Adrenal gland (tissue), 12 donors: Measurements from ENCODE around the gene SPG7. TPM values are rescaled to one million over a fixed set of nuclear protein-coding genes. Genes with fewer than 3 reads are reported as not detected.

Experiments
- DNase-seq, 7 donors: peaks; one replicate each; pipeline ENCODE4 v3.0.0-alpha.2; 2019 to 2020
- H3K27ac ChIP-seq, 5 donors: fragments of 200-600 bp; sonication (generic) in 4 of 5; 1 replicate in 3 of 5; 2 replicates in 2 of 5; pipeline versions ENCODE4 v1.5.1 to v1.8.0; 2016 to 2020; ENCODE audit warnings: mild to moderate bottlenecking in 1 of 5
- H3K27me3 ChIP-seq: fragments of 200-600 bp; 2 replicates; pipeline ENCODE4 v1.8.0; 2021
- H3K36me3 ChIP-seq, 2 donors: fragments of 200-600 bp; replicated peaks in 1 of 2; 1 replicate in 1 of 2; 2 replicates in 1 of 2; pipeline versions ENCODE4 v1.5.1 to v1.8.0; 2018 to 2022
- H3K4me1 ChIP-seq, 2 donors: fragments of 200-600 bp; replicated peaks in 1 of 2; 1 replicate in 1 of 2; 2 replicates in 1 of 2; pipeline versions ENCODE4 v1.5.1 to v1.8.0; 2018 to 2021
- H3K4me3 ChIP-seq, 4 donors: fragments of 200-600 bp; sonication (generic) in 3 of 4; one replicate each; pipeline ENCODE4 v1.5.1; 2016 to 2018
- H3K9me3 ChIP-seq, 3 donors: fragments of 200-600 bp; sonication (generic) in 1 of 3; replicated peaks in 1 of 3; 1 replicate in 2 of 3; 2 replicates in 1 of 3; pipeline versions ENCODE4 v1.5.1 to v1.8.0; 2016 to 2021
- POLR2A ChIP-seq, 2 donors: fragments of 450-650 bp; IDR thresholded peaks; one replicate each; pipeline ENCODE4 v1.6.1; 2017; ENCODE audit warnings: antibody characterized with exemption in 2 of 2, mild to moderate bottlenecking in 2 of 2, moderate library complexity in 1 of 2
- whole genome bisulfite sequencing, 4 donors: extraction: QIAGEN DNeasy Blood & Tissue Kit in 2 of 4; methylation state at CpG; one replicate each; pipeline versions ENCODE4 v1.1.5 to v1.1.7; 2013 to 2017; 5-methylcytosine and 5-hydroxymethylcytosine counted together
- intact Hi-C, 2 donors: fragments of 100-400 bp; cut with DNase I; formaldehyde crosslinking; loops; one replicate each; pipeline versions ENCODE4 v1.14.1 to v1.15.0; 2022 to 2023
- polyA plus RNA-seq, 3 donors: library from polyadenylated mRNA; stranded (reverse); fragments of 200-250 nt in 2 of 3; fragments of 350-450 nt in 1 of 3; fragmentation: Illumina TruSeq in 1 of 3; extraction: RNeasy Lipid Tissue Mini Kit (QIAGEN cat#74804) in 1 of 3; gene quantifications; one replicate each; pipeline ENCODE4 v1.2.3, GENCODE V29; 2013 to 2014
- total RNA-seq, 9 donors: library from RNA; depleted of rRNA in 4 of 9; stranded (reverse); fragments of >200 nt in 4 of 9; fragments of 120-200 nt in 1 of 9; fragmentation: NEBNext Ultra II Directional in 1 of 9; extraction: Animal tissue kit (Norgen Biotek cat#: 25700) in 1 of 9; gene quantifications; one replicate each; pipeline versions ENCODE4 v1.1.0 to v1.2.4, GENCODE V29; 2013 to 2023
- TF ChIP-seq, protein P1 (sequence below), 6 experiments: fragments of 450-650 bp in 4 of 6; fragments of 200-600 bp in 2 of 6; sonication (generic) in 1 of 6; IDR thresholded peaks; 1 replicate in 5 of 6; 2 replicates in 1 of 6; pipeline versions ENCODE4 v1.5.1 to v1.8.0; 2016 to 2021; ENCODE audit warnings: antibody characterized with exemption in 6 of 6, mild to moderate bottlenecking in 2 of 6, moderate library complexity in 1 of 6
- donor health status: healthy with polysubstance abuse.
- donor health status: Bipolar disorder and iron deficiency.
- donor health status: DM: yes; HTN: yes; CAD: no.
- donor health status: DM: no; HTN: no; CAD: no.
- donor health status: DM: no; HTN: no; CAD: no.
- donor health status: DM: yes; HTN: yes; CAD: no.

The SPG7 gene
- total and polyA plus RNA-seq, 12 donors = 57.1 to 250 (median 142) TPM

GRCh38 chr16:89583197-89583894 lies 75.1 kb downstream of the SPG7 start:
- TF ChIP-seq, protein P1, sequence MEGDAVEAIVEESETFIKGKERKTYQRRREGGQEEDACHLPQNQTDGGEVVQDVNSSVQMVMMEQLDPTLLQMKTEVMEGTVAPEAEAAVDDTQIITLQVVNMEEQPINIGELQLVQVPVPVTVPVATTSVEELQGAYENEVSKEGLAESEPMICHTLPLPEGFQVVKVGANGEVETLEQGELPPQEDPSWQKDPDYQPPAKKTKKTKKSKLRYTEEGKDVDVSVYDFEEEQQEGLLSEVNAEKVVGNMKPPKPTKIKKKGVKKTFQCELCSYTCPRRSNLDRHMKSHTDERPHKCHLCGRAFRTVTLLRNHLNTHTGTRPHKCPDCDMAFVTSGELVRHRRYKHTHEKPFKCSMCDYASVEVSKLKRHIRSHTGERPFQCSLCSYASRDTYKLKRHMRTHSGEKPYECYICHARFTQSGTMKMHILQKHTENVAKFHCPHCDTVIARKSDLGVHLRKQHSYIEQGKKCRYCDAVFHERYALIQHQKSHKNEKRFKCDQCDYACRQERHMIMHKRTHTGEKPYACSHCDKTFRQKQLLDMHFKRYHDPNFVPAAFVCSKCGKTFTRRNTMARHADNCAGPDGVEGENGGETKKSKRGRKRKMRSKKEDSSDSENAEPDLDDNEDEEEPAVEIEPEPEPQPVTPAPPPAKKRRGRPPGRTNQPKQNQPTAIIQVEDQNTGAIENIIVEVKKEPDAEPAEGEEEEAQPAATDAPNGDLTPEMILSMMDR (IDR thresholded peaks at IDR 0.05) = no peak
- TF ChIP-seq POLR2A (IDR thresholded peaks at IDR 0.05) = no peak
- WGBS, 4 donors = 85 to 87% (median 86%) methylated on average over 9 to 36 of the region's 36 CpGs
- Histone ChIP-seq H3K4me3 (no peak overlapping the region), H3K27me3 (no peaks in the 10 kb centered on the region), H3K9me3 (no peaks in the 10 kb centered on the region), H3K4me1 (no peaks in the 10 kb centered on the region), H3K36me3 (no peaks in the 10 kb centered on the region), H3K27ac (no peak overlapping the region)
- intact Hi-C loops = no loop called here
- DNase-seq = no peak

GRCh38 chr16:89583895-89584644 lies 75.9 kb downstream of the SPG7 start:
- Histone ChIP-seq H3K27ac (no peak overlapping the region), H3K27me3 (no peaks in the 10 kb centered on the region), H3K36me3 (no peaks in the 10 kb centered on the region), H3K4me1 (no peaks in the 10 kb centered on the region), H3K9me3 (no peaks in the 10 kb centered on the region), H3K4me3 (no peak overlapping the region)
- DNase-seq = no peak
- intact Hi-C loops = no loop called here
- TF ChIP-seq POLR2A (IDR thresholded peaks at IDR 0.05) = no peak
- TF ChIP-seq, protein P1 (IDR thresholded peaks at IDR 0.05) = no peak
- 90 to 96% (median 91%) methylated on average over 8 to 49 of the region's 49 CpGs for WGBS, 4 donors

GRCh38 chr16:89584768-89585549 lies 76.8 kb downstream of the SPG7 start:
- DNase-seq = no peak
- Histone ChIP-seq H3K4me3 (no peak overlapping the region), H3K27me3 (no peaks in the 10 kb centered on the region), H3K9me3 (no peaks in the 10 kb centered on the region), H3K27ac (no peak overlapping the region), H3K36me3 (no peaks in the 10 kb centered on the region), H3K4me1 (no peaks in the 10 kb centered on the region)
- 67 to 79% (median 73%) methylated on average over 17 to 25 of the region's 25 CpGs for WGBS, 4 donors
- intact Hi-C loops = no loop called here
- TF ChIP-seq POLR2A (IDR thresholded peaks at IDR 0.05) = no peak
- TF ChIP-seq, protein P1 (IDR thresholded peaks at IDR 0.05) = no peak

GRCh38 chr16:89586218-89586617 lies 78.0 kb downstream of the SPG7 start:
- intact Hi-C loops = no loop called here
- no peaks in the 10 kb centered on the region for H3K27me3 ChIP-seq
- WGBS, 4 donors = 30 to 48% (median 33%) methylated on average over 4 to 7 of the region's 7 CpGs

More at GRCh38 chr16:89586218-89586617, 78.0 kb downstream of the SPG7 start:
- H3K27ac ChIP-seq = no peak overlapping the region
- no peak overlapping the region for H3K4me3 ChIP-seq
- TF ChIP-seq POLR2A (IDR thresholded peaks at IDR 0.05) = no peak
- TF ChIP-seq, protein P1 (IDR thresholded peaks at IDR 0.05) = no peak
- H3K36me3 ChIP-seq = no peaks in the 10 kb centered on the region
- H3K9me3 ChIP-seq = no peaks in the 10 kb centered on the region
- DNase-seq = no peak
- H3K4me1 ChIP-seq = no peaks in the 10 kb centered on the region
